Stimulated activated CD8-positive, alpha-beta memory T cell treated with anti-CD3 and anti-CD28 coated beads, Interleukin-2, amount 100 ng/mL, for 1 hour (primary cell): ENCODE measurements around the gene CYP3A5.

ENCODE experiments used
- DNase-seq, 2 donors: peaks; one replicate each; pipeline ENCODE4 v3.0.0-alpha.2; 2020; ENCODE audit warnings: low read depth in 2 of 2

CYP3A5 gene

DNA sequence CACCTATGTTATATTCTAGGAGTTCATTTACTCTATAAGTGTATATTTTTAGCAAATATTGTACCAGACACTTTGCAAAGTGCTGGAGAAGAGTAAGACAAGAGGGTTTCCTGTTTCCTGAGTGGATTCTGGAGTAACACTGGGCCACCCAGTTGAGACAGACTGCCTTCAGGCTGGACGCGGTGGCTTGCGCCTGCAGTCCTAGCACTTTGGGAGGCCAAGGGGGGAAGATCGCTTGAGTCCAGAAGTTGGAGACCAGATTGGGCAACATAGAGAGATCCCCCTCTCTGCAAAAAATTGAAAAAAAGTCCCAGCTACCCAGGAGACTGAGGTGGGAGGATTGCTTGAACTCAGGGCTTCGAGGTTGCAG is 63.8 kb downstream of the CYP3A5 start:
- no peak for DNase-seq

DNA sequence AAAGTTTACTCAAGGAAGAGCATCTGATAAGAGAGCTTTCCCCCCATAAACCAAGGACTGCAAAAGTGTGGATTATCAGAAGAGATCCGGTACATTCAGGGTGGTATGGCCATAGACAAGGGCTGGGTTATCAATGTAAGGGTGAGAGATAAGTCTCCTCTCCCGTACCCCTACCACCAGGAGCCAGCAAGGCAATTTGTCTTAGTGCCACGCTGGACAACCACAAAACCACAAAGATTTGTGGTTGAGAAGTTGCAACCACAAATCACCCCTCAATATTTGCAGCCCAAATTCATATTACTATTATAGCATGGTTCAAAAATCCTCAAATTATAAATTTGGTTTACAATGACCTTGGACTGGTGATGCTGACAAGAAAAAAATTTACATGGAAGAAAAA is 65.3 kb downstream of the CYP3A5 start:
- DNase-seq, result no peak

GRCh38 chr7:99607548-99607947 is 72.2 kb downstream of the CYP3A5 start:
- no peak for DNase-seq

DNA sequence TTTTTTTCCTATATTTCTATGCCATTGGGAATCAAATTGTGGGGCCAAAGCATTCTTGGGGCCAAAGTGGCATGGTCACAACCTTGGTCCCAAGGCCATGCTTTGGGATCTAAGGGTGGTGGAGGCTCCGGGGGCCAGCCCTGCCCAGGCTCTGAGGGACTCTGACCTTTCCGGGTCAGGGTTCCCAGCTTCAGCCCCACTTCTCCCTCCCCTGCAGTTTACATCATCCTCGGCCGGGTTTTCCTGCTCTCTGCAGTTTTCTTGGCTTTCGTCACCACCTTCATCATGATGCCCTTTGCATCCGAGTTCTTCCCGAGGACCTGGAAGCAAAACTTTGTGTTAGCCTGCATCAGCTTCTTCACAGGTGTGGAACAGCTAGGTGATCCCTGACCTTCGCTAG is 73.3 kb downstream of the CYP3A5 start:
- DNase-seq, result no peak

DNA sequence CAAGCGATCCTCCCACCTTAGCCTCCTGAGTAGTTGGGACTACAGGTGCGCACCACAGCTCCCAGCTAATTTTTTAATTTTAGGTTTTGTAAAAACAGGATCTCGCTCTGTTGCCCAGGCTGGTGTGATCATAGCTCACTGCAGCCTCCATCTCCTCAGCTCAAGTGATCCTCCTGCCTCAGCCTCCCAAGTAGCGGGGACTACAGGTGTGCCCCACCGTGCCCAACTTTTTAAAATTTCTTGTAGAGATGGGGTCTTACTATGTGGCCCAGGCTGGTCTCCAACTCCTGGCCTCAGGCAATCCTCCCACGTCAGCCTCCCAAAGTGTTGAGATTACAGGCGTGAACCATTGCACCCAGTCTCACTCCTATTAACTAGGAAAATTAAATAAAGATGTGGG is 74.3 kb downstream of the CYP3A5 start:
- DNase-seq, result no peak

DNA sequence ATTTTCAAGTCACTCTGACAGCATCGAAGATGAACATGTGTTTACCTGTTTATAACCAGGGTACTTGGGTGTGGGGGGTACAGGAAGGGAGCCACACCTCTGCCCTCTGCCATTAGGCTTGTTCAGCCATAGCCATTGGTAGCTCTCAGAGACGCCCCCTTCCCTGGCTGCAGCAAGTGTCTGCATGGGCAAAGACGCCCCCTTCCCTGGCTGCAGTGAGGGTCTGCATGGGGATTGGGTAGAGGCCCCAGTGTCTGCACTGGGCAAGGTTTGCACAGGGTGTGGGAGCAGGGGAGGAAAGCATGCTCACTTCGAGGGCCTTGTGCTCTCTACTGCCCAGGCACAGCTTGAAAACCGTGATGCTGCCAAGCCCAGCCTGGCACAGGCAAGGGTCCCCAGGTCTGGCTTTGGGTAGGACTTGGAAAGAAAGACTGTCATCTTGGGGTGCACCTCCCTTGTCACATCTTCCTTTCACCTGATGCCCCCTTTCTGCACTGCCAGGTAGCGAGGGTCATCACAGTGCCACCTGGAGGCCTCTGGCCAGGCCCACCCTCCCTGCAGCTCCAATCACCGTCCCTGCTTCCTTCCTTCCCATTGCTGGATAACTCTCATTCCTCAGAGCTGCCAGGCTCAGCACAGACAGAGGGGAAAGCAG is 78.0 kb downstream of the CYP3A5 start:
- no peak for DNase-seq

- DNase-seq, result no peak
These were observed 80.0 kb downstream of the CYP3A5 start for GRCh38 chr7:99599836-99600235.
